ENCODE data around the gene SDF2L1.

GRCh38 chr22:21646608-21647590, 4.8 kb downstream of the SDF2L1 start:
- TF ChIP-seq CTCF (IDR thresholded peaks at IDR 0.05) (peak; percentile 77 to 92 (median 86)), POLR2A (IDR thresholded peaks at IDR 0.05) (no peak)

Measured in uterus (tissue), 2 donors.